ENCODE results near the gene WDR93.
A peak's percentile ranks its signal among the peaks of the same experiment; 100 is the strongest.

The WDR93 gene

DNA sequence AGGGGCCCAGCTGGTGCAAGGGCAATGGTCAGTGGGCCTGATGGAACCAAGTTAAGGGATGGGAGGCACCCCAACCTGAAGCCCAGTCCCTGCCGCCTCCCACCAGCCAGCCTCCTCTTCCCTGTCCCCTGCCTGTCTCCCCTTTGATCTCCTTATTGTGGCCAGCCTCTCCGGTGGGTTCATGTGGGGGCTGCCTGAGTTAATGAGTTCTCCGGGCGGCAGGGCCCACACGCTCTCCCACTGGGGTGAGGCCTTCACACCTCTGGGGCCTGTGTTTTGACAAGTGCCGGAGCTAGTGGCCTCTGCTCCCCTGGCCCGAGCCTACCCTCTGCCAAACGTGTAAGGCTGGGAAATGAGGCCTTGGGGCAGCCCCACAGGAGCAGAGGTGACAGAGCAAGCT is 67.7 kb downstream of the WDR93 start:
- no peaks in the 10 kb centered on the region for H3K4me1 ChIP-seq (ENCODE audit: control insufficient read depth, insufficient read depth, low read length)
- no peaks in the 10 kb centered on the region for H3K9me3 ChIP-seq (ENCODE audit: control insufficient read depth, insufficient read depth, low read depth, low read length)
- no peaks in the 10 kb centered on the region for H3K36me3 ChIP-seq (ENCODE audit: control insufficient read depth in 2 of 2, insufficient read depth in 1 of 2, low read length in 2 of 2)
- TF ChIP-seq ZFHX2 (tag by site-specific recombination; conservative IDR thresholded peaks at IDR 0.05) (peak; percentile 83), EGR2 (tag by site-specific recombination; IDR thresholded peaks at IDR 0.05; ENCODE audit: low read depth) (peak; percentile 92), ZNF223 (tag by site-specific recombination; IDR thresholded peaks at IDR 0.05) (no peak)
- CTCF ChIA-PET = interaction anchor here (1.4 to 17.0 kb wide), 3 partner anchors 17 to 129 kb away, joined by 8 to 344 read pairs (median 89); partner anchors contain the start of gene MESP2
- H3K4me3 ChIP-seq (ENCODE audit: low read depth, low read length) = no peak overlapping the region
- POLR2A ChIA-PET = no interaction called here
- no peak overlapping the region for H3K27ac ChIP-seq (ENCODE audit: extremely low read depth, low read depth, low read length)

DNA sequence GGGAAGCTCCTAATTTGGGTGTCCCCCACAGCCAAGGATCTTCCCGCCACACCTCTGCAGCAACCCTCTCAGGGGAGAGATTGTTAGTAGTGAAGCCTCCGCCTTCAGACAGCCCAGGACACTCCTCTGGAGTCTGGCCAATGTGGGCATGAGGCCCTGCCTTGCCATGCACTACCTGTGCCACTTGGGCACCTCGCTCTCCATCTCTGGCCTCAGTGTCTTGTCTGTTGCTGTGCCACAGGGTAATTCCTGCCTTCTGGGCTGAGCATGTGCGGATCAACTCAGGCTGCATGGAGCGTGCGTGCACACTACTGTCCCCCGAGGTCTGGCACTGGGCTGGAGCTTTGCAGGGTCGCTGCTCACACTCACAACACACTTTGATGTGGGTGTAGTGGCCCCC is 68.4 kb downstream of the WDR93 start:
- no peaks in the 10 kb centered on the region for H3K4me1 ChIP-seq (ENCODE audit: control insufficient read depth, insufficient read depth, low read length)
- no peak overlapping the region for H3K27ac ChIP-seq (ENCODE audit: extremely low read depth, low read depth, low read length)
- no peaks in the 10 kb centered on the region for H3K36me3 ChIP-seq (ENCODE audit: control insufficient read depth in 2 of 2, insufficient read depth in 1 of 2, low read length in 2 of 2)
- CTCF ChIA-PET = interaction anchor here (0.5 to 17.0 kb wide), 7 partner anchors 14 to 324 kb away, joined by 3 to 344 read pairs (median 6); partner anchors contain the start of gene MESP2
- POLR2A ChIA-PET = interaction anchor here (1.7 kb wide), 1 partner anchor 135 kb away, joined by 8 read pairs; the partner anchor contains the start of gene AP3S2
- TF ChIP-seq, protein P1, sequence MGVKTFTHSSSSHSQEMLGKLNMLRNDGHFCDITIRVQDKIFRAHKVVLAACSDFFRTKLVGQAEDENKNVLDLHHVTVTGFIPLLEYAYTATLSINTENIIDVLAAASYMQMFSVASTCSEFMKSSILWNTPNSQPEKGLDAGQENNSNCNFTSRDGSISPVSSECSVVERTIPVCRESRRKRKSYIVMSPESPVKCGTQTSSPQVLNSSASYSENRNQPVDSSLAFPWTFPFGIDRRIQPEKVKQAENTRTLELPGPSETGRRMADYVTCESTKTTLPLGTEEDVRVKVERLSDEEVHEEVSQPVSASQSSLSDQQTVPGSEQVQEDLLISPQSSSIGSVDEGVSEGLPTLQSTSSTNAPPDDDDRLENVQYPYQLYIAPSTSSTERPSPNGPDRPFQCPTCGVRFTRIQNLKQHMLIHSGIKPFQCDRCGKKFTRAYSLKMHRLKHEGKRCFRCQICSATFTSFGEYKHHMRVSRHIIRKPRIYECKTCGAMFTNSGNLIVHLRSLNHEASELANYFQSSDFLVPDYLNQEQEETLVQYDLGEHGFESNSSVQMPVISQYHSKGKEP (tag by site-specific recombination; IDR thresholded peaks at IDR 0.05) = no peak
- TF ChIP-seq, protein P2, sequence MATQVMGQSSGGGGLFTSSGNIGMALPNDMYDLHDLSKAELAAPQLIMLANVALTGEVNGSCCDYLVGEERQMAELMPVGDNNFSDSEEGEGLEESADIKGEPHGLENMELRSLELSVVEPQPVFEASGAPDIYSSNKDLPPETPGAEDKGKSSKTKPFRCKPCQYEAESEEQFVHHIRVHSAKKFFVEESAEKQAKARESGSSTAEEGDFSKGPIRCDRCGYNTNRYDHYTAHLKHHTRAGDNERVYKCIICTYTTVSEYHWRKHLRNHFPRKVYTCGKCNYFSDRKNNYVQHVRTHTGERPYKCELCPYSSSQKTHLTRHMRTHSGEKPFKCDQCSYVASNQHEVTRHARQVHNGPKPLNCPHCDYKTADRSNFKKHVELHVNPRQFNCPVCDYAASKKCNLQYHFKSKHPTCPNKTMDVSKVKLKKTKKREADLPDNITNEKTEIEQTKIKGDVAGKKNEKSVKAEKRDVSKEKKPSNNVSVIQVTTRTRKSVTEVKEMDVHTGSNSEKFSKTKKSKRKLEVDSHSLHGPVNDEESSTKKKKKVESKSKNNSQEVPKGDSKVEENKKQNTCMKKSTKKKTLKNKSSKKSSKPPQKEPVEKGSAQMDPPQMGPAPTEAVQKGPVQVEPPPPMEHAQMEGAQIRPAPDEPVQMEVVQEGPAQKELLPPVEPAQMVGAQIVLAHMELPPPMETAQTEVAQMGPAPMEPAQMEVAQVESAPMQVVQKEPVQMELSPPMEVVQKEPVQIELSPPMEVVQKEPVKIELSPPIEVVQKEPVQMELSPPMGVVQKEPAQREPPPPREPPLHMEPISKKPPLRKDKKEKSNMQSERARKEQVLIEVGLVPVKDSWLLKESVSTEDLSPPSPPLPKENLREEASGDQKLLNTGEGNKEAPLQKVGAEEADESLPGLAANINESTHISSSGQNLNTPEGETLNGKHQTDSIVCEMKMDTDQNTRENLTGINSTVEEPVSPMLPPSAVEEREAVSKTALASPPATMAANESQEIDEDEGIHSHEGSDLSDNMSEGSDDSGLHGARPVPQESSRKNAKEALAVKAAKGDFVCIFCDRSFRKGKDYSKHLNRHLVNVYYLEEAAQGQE (tag by site-specific recombination; IDR thresholded peaks at IDR 0.05) = no peak
- TF ChIP-seq ZNF416 (tag by site-specific recombination; IDR thresholded peaks at IDR 0.05) = no peak
- no peak overlapping the region for H3K4me3 ChIP-seq (ENCODE audit: low read depth, low read length)
- no peaks in the 10 kb centered on the region for H3K9me3 ChIP-seq (ENCODE audit: control insufficient read depth, insufficient read depth, low read depth, low read length)

DNA sequence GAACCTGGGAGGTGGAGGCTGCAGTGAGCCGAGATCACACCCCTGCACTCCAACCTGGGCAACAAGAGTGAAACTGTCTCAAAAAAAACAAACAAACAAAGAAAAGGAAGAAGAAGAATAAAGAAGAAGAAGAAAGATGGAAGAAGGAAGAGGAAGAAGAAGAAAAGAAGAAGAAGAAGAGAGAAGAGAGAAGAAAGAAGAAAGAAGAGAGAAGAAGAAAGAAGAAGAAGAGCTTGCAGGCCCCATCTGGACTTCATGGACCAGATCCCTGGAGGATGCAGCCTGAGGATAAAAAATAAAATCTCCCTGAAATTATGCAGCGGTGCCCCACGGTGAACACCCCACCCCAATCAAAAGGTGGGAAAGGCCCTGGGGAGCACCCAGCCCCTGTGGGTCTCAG is 69.2 kb downstream of the WDR93 start:
- ChIA-PET POLR2A (interaction anchor here (1.1 to 1.7 kb wide), 2 partner anchors 8 to 134 kb away, joined by 4 to 8 read pairs; partner anchors contain the start of gene AP3S2), CTCF (interaction anchor here (0.6 to 17.0 kb wide), 26 partner anchors 8 to 659 kb away, joined by 3 to 344 read pairs (median 6); partner anchors contain the start of genes AP3S2, MESP1 and MESP2)
- Histone ChIP-seq H3K4me3 (ENCODE audit: low read depth, low read length) (no peak overlapping the region), H3K27ac (ENCODE audit: extremely low read depth, low read depth, low read length) (no peak overlapping the region), H3K36me3 (ENCODE audit: control insufficient read depth in 2 of 2, insufficient read depth in 1 of 2, low read length in 2 of 2) (no peaks in the 10 kb centered on the region), H3K9me3 (ENCODE audit: control insufficient read depth, insufficient read depth, low read depth, low read length) (no peaks in the 10 kb centered on the region), H3K4me1 (ENCODE audit: control insufficient read depth, insufficient read depth, low read length) (no peaks in the 10 kb centered on the region)
- no peak for TF ChIP-seq ZNF24 (tag by site-specific recombination; IDR thresholded peaks at IDR 0.05)
- no peak for TF ChIP-seq PRDM1 (tag by site-specific recombination; IDR thresholded peaks at IDR 0.05)
- no peak for TF ChIP-seq GLIS1 (tag by site-specific recombination; IDR thresholded peaks at IDR 0.05)
- 0 out of 2 replicates have a peak, but pooled peaks have one; percentile 11 for TF ChIP-seq ZNF366 (tag by site-specific recombination; conservative IDR thresholded peaks at IDR 0.05)
- TF ChIP-seq ZNF548 (tag by site-specific recombination; IDR thresholded peaks at IDR 0.05) = no peak

DNA sequence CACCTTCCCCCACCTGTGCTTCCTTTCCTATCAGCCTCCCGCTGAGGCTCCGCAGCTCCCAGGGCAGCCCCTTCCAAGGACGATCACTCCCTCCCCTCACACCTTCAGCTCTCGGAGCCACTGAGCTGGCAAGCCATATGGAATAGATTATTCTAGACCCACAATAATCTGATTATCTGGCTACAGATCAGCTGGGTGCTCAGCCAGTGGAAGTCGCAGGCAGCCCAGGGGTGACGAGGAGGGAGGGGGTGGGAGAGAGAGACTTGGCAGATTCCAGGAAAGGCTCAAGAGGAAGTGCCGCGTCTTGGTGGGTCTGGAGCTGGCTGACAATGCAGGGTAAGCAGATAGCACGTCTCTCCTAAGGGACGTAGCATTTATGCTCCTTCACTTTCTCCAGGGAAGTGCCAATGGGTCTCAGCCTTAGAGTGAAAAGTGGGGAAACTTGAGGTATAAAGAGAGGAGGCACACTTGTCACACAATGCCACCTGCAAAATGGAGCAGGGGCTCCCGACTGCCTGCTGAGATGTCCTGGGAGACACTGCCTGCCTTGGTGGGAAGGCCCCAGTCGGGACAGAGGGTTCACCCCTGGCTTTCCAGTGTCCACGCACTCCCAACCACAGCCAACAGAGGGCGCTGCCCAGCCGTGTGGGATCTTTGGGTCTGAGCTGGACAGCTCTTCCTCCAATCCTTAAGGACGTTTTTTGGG is 69.8 kb downstream of the WDR93 start:
- Histone ChIP-seq H3K4me1 (ENCODE audit: control insufficient read depth, insufficient read depth, low read length) (no peaks in the 10 kb centered on the region), H3K9me3 (ENCODE audit: control insufficient read depth, insufficient read depth, low read depth, low read length) (no peaks in the 10 kb centered on the region), H3K27ac (ENCODE audit: extremely low read depth, low read depth, low read length) (no peak overlapping the region), H3K36me3 (ENCODE audit: control insufficient read depth in 2 of 2, insufficient read depth in 1 of 2, low read length in 2 of 2) (no peaks in the 10 kb centered on the region), H3K4me3 (ENCODE audit: low read depth, low read length) (no peak overlapping the region)
- CTCF ChIA-PET = interaction anchor here (0.5 to 17.0 kb wide), 53 partner anchors 9 to 658 kb away, joined by 3 to 344 read pairs (median 4); partner anchors contain the start of genes AP3S2, MESP1 and MESP2
- POLR2A ChIA-PET = interaction anchor here (1.0 to 1.7 kb wide), 4 partner anchors 9 to 133 kb away, joined by 4 to 8 read pairs (median 6); partner anchors contain the start of gene AP3S2
- TF ChIP-seq ZSCAN30 (tag by site-specific recombination; IDR thresholded peaks at IDR 0.05) = 0 out of 2 replicates have a peak, but pooled peaks have one; percentile 22
- peak; percentile 68 for TF ChIP-seq ZNF654 (tag by site-specific recombination; IDR thresholded peaks at IDR 0.05; ENCODE audit: low read depth)
- no peak for TF ChIP-seq ZNF10 (tag by site-specific recombination; IDR thresholded peaks at IDR 0.05)
- TF ChIP-seq ZNF2 (tag by site-specific recombination; IDR thresholded peaks at IDR 0.05) = peak; percentile 51; the same call in 1 of the 2 replicates
- TF ChIP-seq, protein P3, sequence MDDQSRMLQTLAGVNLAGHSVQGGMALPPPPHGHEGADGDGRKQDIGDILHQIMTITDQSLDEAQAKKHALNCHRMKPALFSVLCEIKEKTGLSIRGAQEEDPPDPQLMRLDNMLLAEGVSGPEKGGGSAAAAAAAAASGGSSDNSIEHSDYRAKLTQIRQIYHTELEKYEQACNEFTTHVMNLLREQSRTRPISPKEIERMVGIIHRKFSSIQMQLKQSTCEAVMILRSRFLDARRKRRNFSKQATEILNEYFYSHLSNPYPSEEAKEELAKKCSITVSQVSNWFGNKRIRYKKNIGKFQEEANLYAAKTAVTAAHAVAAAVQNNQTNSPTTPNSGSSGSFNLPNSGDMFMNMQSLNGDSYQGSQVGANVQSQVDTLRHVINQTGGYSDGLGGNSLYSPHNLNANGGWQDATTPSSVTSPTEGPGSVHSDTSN (CRISPR knock-in tag; IDR thresholded peaks at IDR 0.05) = 0 out of 2 replicates have a peak, but pooled peaks have one; percentile 32
- TF ChIP-seq ZNF16 (tag by site-specific recombination; IDR thresholded peaks at IDR 0.05; ENCODE audit: low read depth) = no peak
